ENCODE data around the gene ANKRD11.
"Not testable (repeated sequence)": the region's sequence is repeated elsewhere in the genome, so short reads cannot be mapped to it uniquely, and the experiment has no call there.

The ANKRD11 gene

DNA sequence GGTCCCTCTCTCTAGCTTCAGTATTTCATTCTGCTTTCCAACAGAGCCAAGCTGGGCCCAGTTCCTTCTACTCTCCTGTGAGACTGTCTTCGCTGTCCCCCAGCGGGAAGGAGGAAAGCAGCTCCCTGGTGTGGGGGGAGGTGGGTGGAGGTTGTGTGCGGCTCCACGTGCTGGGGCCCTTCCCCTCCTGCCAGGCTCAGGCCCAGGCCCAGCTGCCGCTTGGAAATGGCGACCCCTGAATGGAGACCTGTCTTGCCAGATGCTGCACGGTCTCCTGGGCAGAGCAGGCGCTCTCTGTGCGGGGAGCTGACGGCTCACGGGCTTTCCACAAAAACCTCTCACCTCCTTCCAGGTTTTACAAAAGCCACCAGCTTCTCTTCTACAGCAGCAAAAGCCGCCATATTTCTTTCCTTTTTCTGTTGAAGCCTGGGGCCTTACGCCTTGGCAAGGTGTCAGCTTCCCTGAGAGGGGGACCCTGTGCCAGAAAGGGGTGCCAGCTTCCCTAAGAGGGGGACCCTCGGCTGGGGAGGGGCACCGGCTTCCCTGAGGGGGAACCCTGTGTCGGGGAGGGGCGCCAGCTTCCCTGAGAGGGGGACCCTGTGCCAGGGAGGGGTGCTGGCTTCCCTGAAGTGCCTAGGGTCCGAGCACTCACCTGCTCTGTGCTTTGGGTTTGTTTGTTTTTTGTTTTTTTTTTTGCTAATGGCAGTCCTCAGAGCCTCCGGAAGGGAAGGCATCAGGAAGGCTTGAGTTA, 225.4 kb downstream of the ANKRD11 start:
- TF ChIP-seq, protein P1, sequence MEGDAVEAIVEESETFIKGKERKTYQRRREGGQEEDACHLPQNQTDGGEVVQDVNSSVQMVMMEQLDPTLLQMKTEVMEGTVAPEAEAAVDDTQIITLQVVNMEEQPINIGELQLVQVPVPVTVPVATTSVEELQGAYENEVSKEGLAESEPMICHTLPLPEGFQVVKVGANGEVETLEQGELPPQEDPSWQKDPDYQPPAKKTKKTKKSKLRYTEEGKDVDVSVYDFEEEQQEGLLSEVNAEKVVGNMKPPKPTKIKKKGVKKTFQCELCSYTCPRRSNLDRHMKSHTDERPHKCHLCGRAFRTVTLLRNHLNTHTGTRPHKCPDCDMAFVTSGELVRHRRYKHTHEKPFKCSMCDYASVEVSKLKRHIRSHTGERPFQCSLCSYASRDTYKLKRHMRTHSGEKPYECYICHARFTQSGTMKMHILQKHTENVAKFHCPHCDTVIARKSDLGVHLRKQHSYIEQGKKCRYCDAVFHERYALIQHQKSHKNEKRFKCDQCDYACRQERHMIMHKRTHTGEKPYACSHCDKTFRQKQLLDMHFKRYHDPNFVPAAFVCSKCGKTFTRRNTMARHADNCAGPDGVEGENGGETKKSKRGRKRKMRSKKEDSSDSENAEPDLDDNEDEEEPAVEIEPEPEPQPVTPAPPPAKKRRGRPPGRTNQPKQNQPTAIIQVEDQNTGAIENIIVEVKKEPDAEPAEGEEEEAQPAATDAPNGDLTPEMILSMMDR (IDR thresholded peaks at IDR 0.05; ENCODE audit: low read length, missing control alignments): no peak
- DNase-seq (ENCODE audit: low read depth): no peak
- no peak overlapping the region for H3K4me3 ChIP-seq (replicated peaks; ENCODE audit: low read depth, low read length)

DNA sequence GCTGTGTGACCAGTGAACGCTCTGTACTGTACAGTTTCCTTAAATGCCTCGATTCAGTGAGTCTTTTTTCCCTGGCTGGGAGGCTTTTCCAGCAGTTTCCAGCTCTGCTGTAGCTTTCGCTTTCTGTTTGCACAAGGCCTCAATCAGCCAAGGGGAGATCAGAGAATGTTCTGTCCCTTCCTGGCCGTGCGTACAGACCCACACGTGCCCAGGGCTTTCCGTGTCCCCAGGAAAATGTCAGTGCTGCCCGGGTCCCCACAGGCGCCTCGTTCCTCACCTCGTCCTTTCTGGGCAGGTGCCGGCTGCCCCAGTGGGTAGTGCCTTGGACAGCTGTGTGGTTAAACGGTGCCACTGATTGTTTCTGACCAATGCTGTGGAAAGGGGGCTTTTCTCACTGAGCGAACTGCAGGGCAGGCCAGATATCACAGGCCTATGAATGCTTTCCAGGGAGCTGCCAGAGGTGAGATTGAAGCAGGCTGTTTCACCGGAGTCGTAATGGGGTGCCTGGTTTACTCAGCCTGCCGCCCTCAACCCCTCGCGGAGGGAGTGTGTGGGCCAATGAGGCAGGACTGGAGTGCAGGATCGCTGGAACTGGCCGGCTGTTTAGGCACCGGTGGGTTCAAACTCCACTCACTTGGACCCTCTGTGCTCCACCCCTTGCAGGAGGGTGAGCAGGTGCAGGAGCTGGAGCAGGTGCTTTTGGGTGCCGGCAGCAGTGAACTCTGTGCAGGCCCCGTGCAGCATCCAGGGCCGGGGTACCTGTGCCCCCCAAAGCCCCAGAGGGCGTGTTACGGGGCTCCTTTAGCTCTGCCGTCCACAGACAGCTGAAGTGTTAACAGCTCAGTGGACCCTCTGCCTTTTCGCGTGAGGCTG, 228.4 kb downstream of the ANKRD11 start:
- TF ChIP-seq, protein P1 (IDR thresholded peaks at IDR 0.05; ENCODE audit: low read length, missing control alignments): no peak
- DNase-seq (ENCODE audit: low read depth): no peak
- no peak overlapping the region for H3K4me3 ChIP-seq (replicated peaks; ENCODE audit: low read depth, low read length)

GRCh38 chr16:89259901-89260300, 230.5 kb downstream of the ANKRD11 start:
- not testable (repeated sequence) for DNase-seq (ENCODE audit: low read depth); H3K4me3 ChIP-seq (replicated peaks; ENCODE audit: low read depth, low read length)

DNA sequence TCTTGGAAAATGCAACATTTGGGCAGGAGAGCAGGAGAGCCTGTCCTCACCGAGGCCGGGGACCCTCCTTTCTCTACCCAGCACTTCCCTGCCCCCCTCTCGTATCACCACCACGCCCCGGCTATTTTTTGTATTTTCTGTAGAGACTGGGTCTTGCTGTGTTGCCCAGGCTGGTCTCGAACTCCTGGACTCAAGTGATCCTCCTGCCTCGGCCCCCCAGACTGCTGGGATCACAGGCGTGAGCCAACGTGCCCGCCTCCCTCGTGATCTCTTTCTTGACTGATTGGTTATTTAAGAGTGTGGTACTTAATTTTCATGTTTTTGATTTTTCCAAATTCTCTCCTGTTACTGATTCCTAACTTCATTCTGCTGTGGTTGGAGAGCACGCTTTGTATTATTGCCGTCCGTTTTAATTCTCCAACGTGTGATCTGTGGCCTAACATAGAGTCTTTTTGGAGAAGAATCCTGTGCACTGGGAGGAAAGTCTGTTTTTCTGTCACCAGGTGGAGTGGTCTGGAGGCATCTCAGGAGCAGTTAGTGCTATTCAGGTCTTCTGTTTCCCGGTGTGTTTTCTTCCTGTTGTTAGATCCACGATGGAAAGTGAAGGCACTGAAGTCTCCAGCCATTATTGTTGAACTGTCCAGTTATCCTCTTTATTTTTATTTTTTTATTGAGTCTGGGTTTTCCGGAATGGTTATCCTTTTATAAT, 232.4 kb downstream of the ANKRD11 start:
- DNase-seq (ENCODE audit: low read depth): no peak
- TF ChIP-seq, protein P1 (IDR thresholded peaks at IDR 0.05; ENCODE audit: low read length, missing control alignments): no peak
- peak overlapping the region; percentile 36 for H3K4me3 ChIP-seq (replicated peaks; ENCODE audit: low read depth, low read length)

GRCh38 chr16:89257281-89257731, 233.1 kb downstream of the ANKRD11 start:
- H3K4me3 ChIP-seq (replicated peaks; ENCODE audit: low read depth, low read length): peak overlapping the region; percentile 36
- no peak for DNase-seq (ENCODE audit: low read depth)
- TF ChIP-seq, protein P1 (IDR thresholded peaks at IDR 0.05; ENCODE audit: low read length, missing control alignments): no peak

- TF ChIP-seq, protein P1 (IDR thresholded peaks at IDR 0.05; ENCODE audit: low read length, missing control alignments): no peak
- peak overlapping the region; percentile 19 for H3K4me3 ChIP-seq (replicated peaks; ENCODE audit: low read depth, low read length)
- DNase-seq (ENCODE audit: low read depth): peak; percentile 29
These were observed 233.6 kb downstream of the ANKRD11 start for GRCh38 chr16:89256651-89257254.

All from fibroblast of pulmonary artery (primary cell).